Vagina (tissue), 2 donors: ENCODE results near the gene MCIDAS. TPM values are rescaled to one million over a fixed set of nuclear protein-coding genes. Genes with fewer than 3 reads are reported as not detected.

Experiments
- DNase-seq, 2 donors: peaks; one replicate each; pipeline ENCODE4 v3.0.0-alpha.2; 2017; ENCODE audit errors: extremely low spot score in 2 of 2
- H3K27ac ChIP-seq: fragments of 200-600 bp; sonication (generic); one replicate; pipeline ENCODE4 v1.5.1; 2019
- H3K27me3 ChIP-seq: fragments of 200-600 bp; sonication (generic); one replicate; pipeline ENCODE4 v1.5.1; 2019
- H3K36me3 ChIP-seq, 2 donors: fragments of 200-600 bp; sonication (generic); one replicate each; pipeline ENCODE4 v1.5.1; 2017 to 2019
- H3K4me1 ChIP-seq: fragments of 200-600 bp; sonication (generic); one replicate; pipeline ENCODE4 v1.5.1; 2019
- H3K4me3 ChIP-seq, 2 donors: fragments of 200-600 bp; sonication (generic); 1 replicate in 1 of 2; 2 replicates in 1 of 2; pipeline ENCODE4 v1.5.1; 2016 to 2019
- H3K9me3 ChIP-seq: fragments of 200-600 bp; sonication (generic); one replicate; pipeline ENCODE4 v1.5.1; 2019
- CTCF ChIP-seq, 3 experiments: fragments of 450-650 bp in 2 of 3; fragments of 200-600 bp in 1 of 3; sonication (generic) in 1 of 3; IDR thresholded peaks; one replicate each; pipeline ENCODE4 v1.5.1; 2017 to 2019; ENCODE audit warnings: antibody characterized with exemption in 3 of 3, mild to moderate bottlenecking in 2 of 3, moderate library complexity in 2 of 3
- POLR2A ChIP-seq, 2 donors: fragments of 450-650 bp; IDR thresholded peaks; one replicate each; pipeline ENCODE4 v1.6.1; 2017; ENCODE audit warnings: antibody characterized with exemption in 2 of 2, mild to moderate bottlenecking in 2 of 2, moderate library complexity in 2 of 2
- POLR2AphosphoS5 ChIP-seq, 2 donors: sonication (generic); formaldehyde crosslinking; IDR thresholded peaks; one replicate each; pipeline ENCODE4 v1.9.0; 2017; ENCODE audit warnings: antibody characterized with exemption in 2 of 2, mild to moderate bottlenecking in 2 of 2, low read depth in 1 of 2; ENCODE audit not compliant: insufficient read depth in 1 of 2
- intact Hi-C: fragments of 100-400 bp; cut with DNase I; formaldehyde crosslinking; loops from one replicate; pipeline ENCODE4 v1.15.1; 2023
- total RNA-seq: library from RNA; depleted of rRNA; stranded (reverse); fragments of >200 nt; gene quantifications from one replicate; pipeline ENCODE4 v1.2.3, GENCODE V29; 2016

MCIDAS gene
- total RNA-seq, 1 donor from 2014 or later, result not detected

GRCh38 chr5:55226027-55226933 is 835 bp downstream of the MCIDAS start:
- H3K9me3 ChIP-seq, result no peaks in the 10 kb centered on the region
- H3K4me1 ChIP-seq, result peaks cover 32% of the 10 kb centered on the region
- peak overlapping the region; percentile 27 to 41 for H3K4me3 ChIP-seq
- H3K27ac ChIP-seq, result no peak overlapping the region
- intact Hi-C loops, result no loop called here
- H3K36me3 ChIP-seq, result no peaks in the 10 kb centered on the region
- TF ChIP-seq POLR2AphosphoS5 (IDR thresholded peaks at IDR 0.05; ENCODE audit: insufficient read depth in 1 of 2, low read depth in 1 of 2), result no peak
- TF ChIP-seq CTCF (IDR thresholded peaks at IDR 0.05), result no peak
- no peak for TF ChIP-seq POLR2A (IDR thresholded peaks at IDR 0.05)
- no peak for DNase-seq
- peaks cover 12% of the 10 kb centered on the region for H3K27me3 ChIP-seq

- no peak overlapping the region for H3K27ac ChIP-seq
- intact Hi-C loops, result no loop called here
- H3K4me3 ChIP-seq, result no peak overlapping the region
- H3K9me3 ChIP-seq, result no peaks in the 10 kb centered on the region
- H3K27me3 ChIP-seq, result peaks cover 9% of the 10 kb centered on the region
- no peak for DNase-seq
- no peaks in the 10 kb centered on the region for H3K36me3 ChIP-seq
- TF ChIP-seq CTCF (IDR thresholded peaks at IDR 0.05) (no peak), POLR2AphosphoS5 (IDR thresholded peaks at IDR 0.05; ENCODE audit: insufficient read depth in 1 of 2, low read depth in 1 of 2) (no peak), POLR2A (IDR thresholded peaks at IDR 0.05) (no peak)
- H3K4me1 ChIP-seq, result peaks cover 34% of the 10 kb centered on the region
These were observed 1.8 kb downstream of the MCIDAS start for GRCh38 chr5:55225346-55225745.

GRCh38 chr5:55223812-55224240 is 3.3 kb downstream of the MCIDAS start:
- Histone ChIP-seq H3K27ac (no peak overlapping the region), H3K9me3 (no peaks in the 10 kb centered on the region), H3K4me3 (no peak overlapping the region), H3K36me3 (no peaks in the 10 kb centered on the region), H3K4me1 (peaks cover 39% of the 10 kb centered on the region), H3K27me3 (peaks cover 9% of the 10 kb centered on the region)
- DNase-seq, result no peak
- TF ChIP-seq POLR2AphosphoS5 (IDR thresholded peaks at IDR 0.05; ENCODE audit: insufficient read depth in 1 of 2, low read depth in 1 of 2), result no peak
- TF ChIP-seq CTCF (IDR thresholded peaks at IDR 0.05), result no peak
- TF ChIP-seq POLR2A (IDR thresholded peaks at IDR 0.05), result no peak
- intact Hi-C loops, result no loop called here

- DNase-seq, result no peak
- Histone ChIP-seq H3K36me3 (no peaks in the 10 kb centered on the region), H3K4me3 (no peak overlapping the region), H3K9me3 (no peaks in the 10 kb centered on the region), H3K27ac (no peak overlapping the region), H3K4me1 (peaks cover 39% of the 10 kb centered on the region), H3K27me3 (peaks cover 9% of the 10 kb centered on the region)
- intact Hi-C loops, result no loop called here
- TF ChIP-seq POLR2AphosphoS5 (IDR thresholded peaks at IDR 0.05; ENCODE audit: insufficient read depth in 1 of 2, low read depth in 1 of 2) (no peak), POLR2A (IDR thresholded peaks at IDR 0.05) (no peak), CTCF (IDR thresholded peaks at IDR 0.05) (no peak)
These were observed 3.9 kb downstream of the MCIDAS start for GRCh38 chr5:55222985-55223811.
